ENCODE results near the gene SSMEM1.
"Not testable (repeated sequence)": the region's sequence is repeated elsewhere in the genome, so short reads cannot be mapped to it uniquely, and the experiment has no call there.

SSMEM1 gene

GRCh38 chr7:130210181-130210935 lies 2.7 kb downstream of the SSMEM1 start:
- no peak for DNase-seq (ENCODE audit: low read depth in 1 of 2, low spot score in 1 of 2)

- no peak for DNase-seq (ENCODE audit: low read depth in 1 of 2, low spot score in 1 of 2)
Measured at GRCh38 chr7:130213828-130214227, 6.2 kb downstream of the SSMEM1 start.

GRCh38 chr7:130216025-130216424 lies 8.4 kb downstream of the SSMEM1 start:
- DNase-seq (ENCODE audit: low read depth in 1 of 2, low spot score in 1 of 2): no peak

GRCh38 chr7:130216750-130217149 lies 9.1 kb downstream of the SSMEM1 start:
- DNase-seq (ENCODE audit: low read depth in 1 of 2, low spot score in 1 of 2): no peak

- no peak for DNase-seq (ENCODE audit: low read depth in 1 of 2, low spot score in 1 of 2)
Measured at GRCh38 chr7:130218806-130219620, 11.4 kb downstream of the SSMEM1 start.

GRCh38 chr7:130219871-130220270 lies 12.2 kb downstream of the SSMEM1 start:
- DNase-seq (ENCODE audit: low read depth in 1 of 2, low spot score in 1 of 2): no peak

- DNase-seq (ENCODE audit: low read depth in 1 of 2, low spot score in 1 of 2): no peak
Measured at GRCh38 chr7:130221746-130222145, 14.1 kb downstream of the SSMEM1 start.

GRCh38 chr7:130223646-130224045 lies 16.0 kb downstream of the SSMEM1 start:
- no peak for DNase-seq (ENCODE audit: low read depth in 1 of 2, low spot score in 1 of 2)

GRCh38 chr7:130224210-130224609 lies 16.6 kb downstream of the SSMEM1 start:
- DNase-seq (ENCODE audit: low read depth in 1 of 2, low spot score in 1 of 2): no peak

GRCh38 chr7:130224923-130225322 lies 17.3 kb downstream of the SSMEM1 start:
- not testable (repeated sequence) for DNase-seq (ENCODE audit: low read depth in 1 of 2, low spot score in 1 of 2)

GRCh38 chr7:130226333-130226732 lies 18.7 kb downstream of the SSMEM1 start:
- no peak for DNase-seq (ENCODE audit: low read depth in 1 of 2, low spot score in 1 of 2)

GRCh38 chr7:130227883-130228575 lies 20.4 kb downstream of the SSMEM1 start:
- no peak for DNase-seq (ENCODE audit: low read depth in 1 of 2, low spot score in 1 of 2)

GRCh38 chr7:130228840-130229502 lies 21.3 kb downstream of the SSMEM1 start:
- no peak for DNase-seq (ENCODE audit: low read depth in 1 of 2, low spot score in 1 of 2)

- not testable (repeated sequence) for DNase-seq (ENCODE audit: low read depth in 1 of 2, low spot score in 1 of 2)
Measured at GRCh38 chr7:130229981-130230380, 22.3 kb downstream of the SSMEM1 start.

GRCh38 chr7:130231792-130232191 lies 24.1 kb downstream of the SSMEM1 start:
- no peak for DNase-seq (ENCODE audit: low read depth in 1 of 2, low spot score in 1 of 2)

GRCh38 chr7:130232209-130232608 lies 24.5 kb downstream of the SSMEM1 start:
- no peak for DNase-seq (ENCODE audit: low read depth in 1 of 2, low spot score in 1 of 2)

GRCh38 chr7:130234078-130234477 lies 26.4 kb downstream of the SSMEM1 start:
- DNase-seq (ENCODE audit: low read depth in 1 of 2, low spot score in 1 of 2): no peak

- DNase-seq (ENCODE audit: low read depth in 1 of 2, low spot score in 1 of 2): not testable (repeated sequence)
Measured at GRCh38 chr7:130236361-130236760, 28.7 kb downstream of the SSMEM1 start.

GRCh38 chr7:130240240-130240639 lies 32.6 kb downstream of the SSMEM1 start:
- no peak for DNase-seq (ENCODE audit: low read depth in 1 of 2, low spot score in 1 of 2)

GRCh38 chr7:130242198-130243014 lies 34.7 kb downstream of the SSMEM1 start:
- DNase-seq (ENCODE audit: low read depth in 1 of 2, low spot score in 1 of 2): peak in 1 of 2 donors; percentile 20
